NCI-H1694 (cell line): ENCODE data around the gene FAAP100.
A peak's percentile ranks its signal among the peaks of the same experiment; 100 is the strongest.
"Not testable (repeated sequence)": the region's sequence is repeated elsewhere in the genome, so short reads cannot be mapped to it uniquely, and the experiment has no call there.

Experiments used
- DNase-seq: peaks from one replicate; lab custom pipeline; 2025; lab: John Stamatoyannopoulos, UW

FAAP100 gene, protein sequence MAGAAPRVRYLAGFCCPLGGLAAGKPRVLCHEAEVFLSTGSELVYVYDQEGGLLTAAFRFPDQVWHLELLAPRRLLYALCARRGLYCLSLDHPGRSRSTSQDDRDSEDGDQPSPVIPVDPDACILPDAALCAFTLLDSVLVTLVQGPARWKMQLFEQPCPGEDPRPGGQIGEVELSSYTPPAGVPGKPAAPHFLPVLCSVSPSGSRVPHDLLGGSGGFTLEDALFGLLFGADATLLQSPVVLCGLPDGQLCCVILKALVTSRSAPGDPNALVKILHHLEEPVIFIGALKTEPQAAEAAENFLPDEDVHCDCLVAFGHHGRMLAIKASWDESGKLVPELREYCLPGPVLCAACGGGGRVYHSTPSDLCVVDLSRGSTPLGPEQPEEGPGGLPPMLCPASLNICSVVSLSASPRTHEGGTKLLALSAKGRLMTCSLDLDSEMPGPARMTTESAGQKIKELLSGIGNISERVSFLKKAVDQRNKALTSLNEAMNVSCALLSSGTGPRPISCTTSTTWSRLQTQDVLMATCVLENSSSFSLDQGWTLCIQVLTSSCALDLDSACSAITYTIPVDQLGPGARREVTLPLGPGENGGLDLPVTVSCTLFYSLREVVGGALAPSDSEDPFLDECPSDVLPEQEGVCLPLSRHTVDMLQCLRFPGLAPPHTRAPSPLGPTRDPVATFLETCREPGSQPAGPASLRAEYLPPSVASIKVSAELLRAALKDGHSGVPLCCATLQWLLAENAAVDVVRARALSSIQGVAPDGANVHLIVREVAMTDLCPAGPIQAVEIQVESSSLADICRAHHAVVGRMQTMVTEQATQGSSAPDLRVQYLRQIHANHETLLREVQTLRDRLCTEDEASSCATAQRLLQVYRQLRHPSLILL

DNA sequence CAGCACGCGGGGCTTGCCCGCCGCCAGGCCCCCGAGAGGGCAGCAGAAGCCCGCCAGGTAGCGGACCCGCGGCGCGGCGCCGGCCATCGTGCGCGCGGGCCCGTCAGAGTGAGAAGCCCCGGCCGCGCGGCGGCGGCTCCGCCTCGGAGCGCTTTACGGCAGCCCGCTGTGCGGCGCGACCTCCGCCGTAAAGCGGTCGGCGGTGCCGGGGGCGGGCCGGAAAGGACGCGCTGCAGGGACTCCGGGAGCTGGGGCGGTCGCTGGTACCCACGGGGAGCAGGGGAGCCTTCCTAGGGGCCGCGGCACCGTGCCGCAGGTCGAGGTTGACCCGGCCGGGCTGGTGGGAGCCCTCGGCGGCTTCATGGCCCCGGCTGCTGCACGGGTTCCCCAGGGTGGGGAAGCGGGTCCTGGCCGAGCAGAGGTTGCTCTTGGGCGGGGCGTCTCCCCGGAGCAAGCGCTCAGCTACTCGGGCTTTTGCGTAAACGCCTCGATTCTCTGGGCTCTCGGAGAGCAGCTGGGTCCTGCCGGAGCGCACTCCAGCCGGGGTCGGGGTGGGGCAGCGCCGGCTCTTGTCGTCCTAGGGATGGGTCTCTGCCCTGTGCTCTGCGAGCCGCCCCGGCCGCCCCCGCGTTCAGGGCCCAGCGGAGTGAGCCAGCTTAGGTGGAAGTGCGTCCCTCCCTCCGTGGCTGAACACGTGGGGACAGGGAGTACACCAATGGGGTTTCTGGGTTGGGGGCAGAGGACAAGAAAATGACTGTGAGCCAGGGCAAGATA lies at the start of gene FAAP100:
FAAP100 (minus strand) TSS at position 110 of the 774 bp plus-strand sequence; CDS start at position 87, 23 bp downstream.
- DNase-seq = no peak

DNA sequence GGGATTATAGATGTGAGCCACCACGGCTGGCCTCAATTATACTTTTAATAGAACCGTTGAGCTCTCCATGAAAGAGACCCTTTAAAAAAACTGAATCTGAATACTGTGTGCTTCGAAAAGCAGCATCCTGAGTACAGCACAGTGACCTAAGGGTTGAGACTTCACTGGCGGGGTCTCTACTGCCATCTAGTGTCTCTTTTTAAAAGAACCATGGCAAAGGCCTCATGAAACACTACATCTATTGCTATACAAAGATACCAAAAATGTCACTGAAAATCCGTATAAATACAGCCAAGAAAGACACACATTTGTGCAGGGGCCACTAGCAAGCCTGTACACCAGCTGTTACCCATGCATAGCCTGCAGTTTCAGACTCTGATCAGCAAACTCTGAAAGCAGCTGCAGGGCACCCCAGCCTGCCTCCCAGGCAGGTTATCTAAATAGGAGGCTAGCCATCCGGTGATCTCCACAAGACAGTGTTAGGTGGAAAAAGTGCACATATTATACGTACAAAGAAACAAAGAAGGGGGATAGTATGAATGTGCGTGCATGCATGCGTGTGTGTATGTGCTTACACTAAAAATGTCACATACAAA lies 49.5 kb upstream of the FAAP100 start:
- DNase-seq = peak; percentile 53

DNA sequence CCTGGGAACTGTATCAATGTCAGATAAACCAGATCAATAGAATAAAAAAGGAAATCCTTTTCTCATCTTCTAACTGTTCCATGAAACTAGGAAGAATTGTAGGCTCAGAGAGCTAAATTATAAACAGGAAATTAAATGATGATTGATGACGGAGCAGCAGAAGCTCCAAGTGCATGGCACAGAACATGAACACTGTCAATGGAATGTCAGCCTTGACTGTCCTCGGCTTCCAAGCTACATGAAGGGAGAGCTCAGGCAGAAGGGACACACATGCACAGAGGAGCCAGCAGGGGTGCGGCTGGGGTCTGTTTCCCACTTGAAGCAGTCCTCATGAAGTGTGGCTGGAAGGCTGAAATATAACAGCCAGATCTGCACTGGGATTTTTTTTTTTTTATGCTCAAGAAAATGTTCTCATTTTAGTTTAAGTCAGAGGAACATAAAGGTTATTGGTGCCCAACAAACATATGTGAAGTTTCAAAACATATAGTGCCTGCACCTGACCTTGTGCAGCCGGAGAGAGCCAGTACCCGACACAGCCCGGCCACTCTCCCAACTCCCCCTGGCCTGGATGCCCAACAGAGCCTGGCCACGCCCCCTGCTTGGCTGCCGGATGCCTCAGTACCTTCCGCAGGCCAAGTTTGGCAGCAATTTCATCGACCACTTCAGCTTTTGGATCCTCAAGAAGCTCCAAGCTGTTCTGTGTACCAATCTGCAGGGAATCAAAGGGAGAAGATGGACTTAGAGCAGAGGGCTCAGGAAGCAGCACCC lies 47.8 kb upstream of the FAAP100 start:
- no peak for DNase-seq

DNA sequence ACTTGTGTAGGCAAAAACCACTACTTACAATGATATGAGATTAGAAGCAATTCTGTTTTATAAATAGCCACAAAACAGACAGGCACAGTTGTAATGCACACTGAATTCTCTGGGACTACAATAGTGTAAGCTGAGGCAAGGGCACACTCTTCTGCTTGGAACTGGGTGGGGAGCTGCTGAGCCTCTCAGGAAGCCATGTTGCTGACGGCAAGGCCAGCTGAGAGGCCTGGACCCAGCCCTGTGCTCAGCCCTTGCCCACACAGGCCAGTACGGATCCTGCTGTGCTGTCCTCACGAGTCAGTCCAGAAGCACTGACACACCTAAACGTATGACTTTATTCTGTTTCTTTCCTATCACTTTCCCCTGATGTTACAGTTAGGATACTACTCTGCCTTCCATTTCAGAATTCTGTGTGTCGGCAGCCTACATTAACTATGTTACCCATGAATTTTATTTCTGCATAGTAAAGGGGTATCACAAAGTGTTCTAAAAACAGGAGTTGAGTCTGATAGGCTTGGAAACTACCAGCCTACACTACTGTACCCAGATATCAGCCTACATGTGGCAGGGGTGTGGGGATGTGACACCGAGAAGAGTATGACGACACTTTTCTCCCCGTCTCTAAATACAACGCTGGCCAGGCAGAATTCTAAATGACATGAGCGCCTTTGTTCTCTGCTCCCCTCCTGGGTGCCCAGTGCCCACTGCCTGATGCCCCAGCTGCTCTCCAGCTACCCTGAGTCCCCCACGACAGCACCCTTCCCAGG lies 41.1 kb upstream of the FAAP100 start:
- DNase-seq = no peak

DNA sequence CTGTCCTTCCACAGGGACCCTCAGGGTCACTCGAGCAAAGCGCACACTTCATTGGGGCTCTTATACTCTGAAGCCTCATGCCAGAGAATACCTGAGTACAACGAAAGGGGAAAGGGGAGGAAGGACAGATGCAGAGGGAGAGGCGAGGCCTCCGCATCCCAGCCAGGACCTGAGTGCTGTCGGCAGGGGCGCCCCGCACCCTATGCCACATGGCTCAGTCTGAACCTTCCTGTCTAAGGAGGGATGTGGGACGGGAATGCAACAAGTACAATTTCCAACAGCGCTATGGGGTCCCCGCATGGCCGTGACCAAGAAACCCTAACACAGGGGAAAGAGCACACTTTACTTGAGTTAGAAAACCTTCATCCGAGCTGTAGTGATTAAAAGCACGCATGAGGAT lies 39.8 kb upstream of the FAAP100 start:
- DNase-seq = no peak

DNA sequence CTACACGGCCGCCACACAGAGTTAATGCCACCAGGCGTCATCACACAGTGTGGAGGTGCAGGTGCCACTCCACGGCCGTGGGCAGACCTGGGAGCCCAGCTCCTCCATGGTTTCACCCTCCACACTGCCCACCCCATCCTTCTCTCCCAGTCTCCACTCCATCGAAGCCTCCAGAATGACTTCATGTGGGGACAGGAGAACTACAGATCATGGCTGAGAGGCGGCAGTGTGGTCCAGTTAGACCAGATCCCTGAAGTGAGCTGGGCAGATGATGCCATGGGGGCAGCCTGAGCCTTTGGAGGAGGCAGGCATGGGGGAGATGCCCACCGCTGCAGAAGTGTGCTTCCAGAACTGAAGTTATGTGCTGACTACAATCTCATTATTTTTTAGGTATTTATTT lies 38.0 kb upstream of the FAAP100 start:
- no peak for DNase-seq

DNA sequence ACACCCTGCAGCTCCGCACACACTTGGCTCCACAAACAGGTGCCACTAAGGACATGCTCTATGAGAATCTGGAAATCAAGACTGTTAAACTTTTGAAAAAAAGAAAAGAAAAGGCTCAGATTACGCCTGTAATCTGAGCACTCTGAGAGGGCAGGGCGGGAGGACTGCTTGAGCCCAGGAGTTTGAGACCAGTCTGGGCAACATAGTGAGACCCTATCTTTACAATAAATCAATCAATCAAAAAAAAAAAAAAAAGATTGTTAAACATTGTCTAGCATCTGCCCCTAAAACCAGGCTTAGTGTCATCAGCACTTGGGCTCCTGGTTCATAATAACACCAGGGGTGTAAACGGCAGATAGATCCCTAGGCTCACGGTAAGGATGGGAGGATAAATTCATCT lies 37.5 kb upstream of the FAAP100 start:
- DNase-seq = no peak

DNA sequence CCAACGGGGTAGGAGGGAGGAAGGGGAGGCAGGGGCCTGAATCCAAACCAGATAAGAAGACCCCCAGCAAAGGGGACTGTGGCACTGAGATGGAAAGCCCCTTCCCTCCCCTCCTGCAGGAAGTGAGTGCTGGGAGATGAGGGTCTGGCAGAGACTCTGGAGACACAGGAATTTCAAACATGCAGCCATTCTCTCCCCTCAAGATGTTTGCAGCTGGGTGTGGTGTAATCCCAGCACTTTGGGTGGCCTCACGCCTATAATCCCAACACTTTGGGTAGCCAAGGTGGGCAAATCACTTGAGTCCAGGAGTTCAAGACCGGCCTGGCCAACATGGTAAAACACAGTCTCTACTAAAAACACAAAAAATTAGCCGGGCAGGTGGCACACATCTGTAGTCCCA lies 33.9 kb upstream of the FAAP100 start:
- no peak for DNase-seq

DNA sequence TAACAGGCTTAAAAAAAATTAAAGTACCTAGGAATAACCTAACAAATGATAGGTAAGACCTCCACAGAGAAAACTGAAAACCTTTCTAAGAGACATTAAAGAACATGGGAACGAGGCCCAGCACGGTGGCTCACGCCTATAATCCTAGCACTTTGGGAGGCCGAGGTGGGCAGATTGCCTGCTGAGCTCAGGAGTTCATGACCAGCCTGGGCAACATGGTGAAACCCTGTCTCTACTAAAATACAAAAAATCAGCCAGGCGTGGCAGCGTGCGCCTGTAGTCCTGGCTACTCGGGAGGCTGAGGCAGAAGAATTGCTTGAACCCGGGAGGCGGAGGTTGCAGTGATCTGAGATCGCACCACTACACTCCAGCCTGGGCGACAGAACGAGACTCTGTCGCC lies 32.6 kb upstream of the FAAP100 start:
- not testable (repeated sequence) for DNase-seq

DNA sequence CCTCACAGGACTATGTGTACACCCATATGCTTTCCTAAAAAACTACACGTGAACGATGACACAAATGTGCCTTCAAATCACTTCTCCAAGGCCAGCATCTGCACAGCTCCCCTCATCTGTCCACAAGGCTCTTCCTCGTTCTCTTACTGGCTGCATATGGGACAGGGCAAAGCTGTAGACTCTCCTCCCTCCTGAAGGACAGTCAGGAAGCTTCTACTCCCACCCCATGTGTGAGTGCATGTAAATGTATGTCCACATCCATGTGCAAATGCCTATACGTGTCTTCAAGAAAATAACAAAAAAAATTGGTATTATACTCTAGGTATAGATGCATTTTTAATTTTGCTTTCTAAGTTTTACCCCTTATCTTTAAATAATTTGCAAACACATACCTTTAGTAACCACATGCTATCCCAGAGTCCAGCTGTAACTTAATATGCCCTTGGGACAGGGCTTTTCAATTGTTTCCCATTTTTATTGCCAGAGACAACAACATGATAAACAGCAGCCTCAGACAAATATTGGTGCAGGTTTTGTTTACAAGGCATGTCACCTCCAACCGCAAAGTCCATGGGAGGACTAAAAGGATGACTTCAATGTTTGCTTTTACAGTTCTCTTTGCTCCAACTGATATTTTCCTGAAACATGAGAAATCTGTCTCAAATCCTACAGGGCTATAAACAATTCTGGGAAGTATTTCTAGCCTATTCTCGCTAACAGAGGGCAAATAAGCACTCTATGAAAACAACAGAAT lies 31.6 kb upstream of the FAAP100 start:
- no peak for DNase-seq

DNA sequence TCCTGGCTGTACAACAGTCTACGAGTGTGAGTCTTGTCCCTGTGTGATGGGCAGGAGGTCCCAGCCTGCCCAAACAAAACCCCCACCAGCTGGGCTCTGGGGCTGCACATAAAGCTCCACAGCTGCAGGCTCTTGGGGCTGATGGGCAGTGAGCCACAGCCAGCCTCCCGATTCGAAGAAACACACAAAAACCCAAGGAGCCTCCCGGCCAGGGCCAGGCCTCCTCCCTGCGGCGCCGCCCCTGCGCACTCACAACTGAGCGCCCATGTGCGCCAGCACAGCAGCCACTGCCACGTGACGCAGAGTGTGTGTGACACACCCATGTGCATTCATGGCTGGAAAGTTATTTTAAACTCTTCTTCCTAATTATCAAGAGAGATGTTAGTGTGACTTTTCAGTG lies 30.6 kb upstream of the FAAP100 start:
- no peak for DNase-seq

DNA sequence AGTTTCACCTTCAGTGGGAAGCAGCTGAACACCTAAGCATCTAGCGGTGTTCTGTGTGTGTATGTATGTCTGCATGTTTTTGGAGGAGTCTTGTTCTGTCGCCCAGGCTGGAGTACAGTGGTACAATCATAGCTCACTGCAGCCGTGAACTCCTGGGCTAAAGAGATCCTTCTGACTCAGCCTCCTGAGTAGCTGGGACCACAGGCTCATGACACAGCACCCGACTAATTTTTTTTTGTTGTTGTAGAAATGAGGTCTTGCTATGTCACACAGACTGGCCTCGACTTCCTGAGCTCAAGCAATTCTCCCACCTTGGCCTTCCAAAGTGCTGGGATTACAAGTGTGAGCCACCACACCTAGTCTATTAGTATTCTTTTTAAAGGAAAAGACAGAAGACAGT lies 30.2 kb upstream of the FAAP100 start:
- no peak for DNase-seq

DNA sequence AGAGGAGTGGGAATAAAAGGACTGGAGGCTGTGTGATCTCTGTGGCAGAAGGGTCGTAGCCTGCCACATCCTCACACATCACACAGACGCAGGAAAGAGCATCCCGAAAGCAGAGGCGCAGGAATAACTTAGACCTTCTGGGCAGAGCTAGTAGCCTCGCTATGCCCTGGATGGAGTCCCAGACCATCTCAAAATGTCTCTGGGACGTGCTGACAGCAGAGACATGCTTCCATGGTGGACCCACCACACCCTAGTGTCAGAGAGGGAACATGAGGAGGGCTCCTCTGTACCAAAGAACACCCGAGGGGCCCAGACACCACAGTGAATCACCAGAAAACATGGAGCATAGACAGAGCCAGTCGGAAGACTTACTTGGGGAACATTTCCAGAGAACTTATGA lies 29.6 kb upstream of the FAAP100 start:
- DNase-seq = no peak

DNA sequence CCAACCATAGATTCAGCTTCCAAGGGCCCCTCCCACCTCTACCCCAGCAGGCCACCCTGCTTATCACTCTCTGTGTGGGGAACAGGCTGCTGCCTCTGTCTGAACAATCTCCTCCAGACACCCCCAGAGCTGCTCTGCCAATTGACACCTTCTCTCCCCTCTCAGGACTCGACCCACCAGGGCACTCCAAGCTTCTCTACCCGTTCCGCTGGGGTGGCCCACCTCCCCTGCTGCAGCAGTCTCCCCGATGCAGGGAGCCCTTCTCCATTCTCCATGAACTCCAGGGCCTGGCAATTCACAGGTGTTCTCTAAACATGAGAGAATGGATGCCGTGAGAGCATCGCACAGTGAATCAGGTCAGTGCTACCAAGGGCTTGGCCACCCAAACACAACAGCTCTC lies 28.3 kb upstream of the FAAP100 start:
- no peak for DNase-seq

DNA sequence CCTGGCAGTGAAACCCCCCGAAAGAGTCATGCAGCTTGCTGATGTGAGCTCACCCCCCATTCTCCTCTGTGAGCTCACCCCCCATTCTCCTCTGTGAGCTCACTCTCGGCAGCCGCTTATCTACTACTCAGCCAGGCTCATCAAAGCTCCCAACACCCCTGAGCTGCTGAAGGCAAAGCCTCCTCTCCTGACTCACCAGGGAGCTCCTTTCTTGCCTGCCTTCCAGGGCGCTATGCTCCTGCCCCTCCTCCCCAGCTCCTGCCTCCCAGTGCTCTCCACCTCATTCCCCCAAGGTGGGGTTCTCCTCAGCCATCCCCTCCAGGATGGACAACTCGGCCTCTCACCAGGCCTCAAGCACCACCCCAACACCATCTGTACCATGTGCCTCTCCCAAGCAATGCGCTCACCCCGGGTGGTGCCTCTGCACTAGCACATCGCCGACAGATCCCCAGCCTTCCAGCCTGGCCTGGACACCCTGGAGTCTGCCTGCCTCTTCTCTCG lies 27.7 kb upstream of the FAAP100 start:
- DNase-seq = no peak

DNA sequence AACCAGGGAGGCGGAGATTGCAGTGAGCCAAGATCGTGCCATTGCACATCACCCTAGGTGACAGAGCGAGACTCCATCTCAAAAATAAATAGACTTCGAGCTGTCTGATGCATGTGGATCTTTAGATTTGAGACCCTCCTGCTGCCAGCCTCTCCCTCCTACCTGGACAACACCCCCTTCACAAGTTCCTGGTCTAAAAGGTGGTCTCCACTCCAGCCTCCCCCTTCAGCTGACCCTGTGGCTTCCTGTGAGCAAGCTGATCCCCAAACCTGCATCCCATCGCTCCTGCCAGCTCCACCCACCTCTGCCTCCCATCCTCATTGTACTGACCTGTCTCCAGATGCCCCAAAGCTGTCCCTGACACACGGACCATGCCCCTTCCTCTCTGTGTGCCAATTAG lies 27.1 kb upstream of the FAAP100 start:
- DNase-seq = no peak

DNA sequence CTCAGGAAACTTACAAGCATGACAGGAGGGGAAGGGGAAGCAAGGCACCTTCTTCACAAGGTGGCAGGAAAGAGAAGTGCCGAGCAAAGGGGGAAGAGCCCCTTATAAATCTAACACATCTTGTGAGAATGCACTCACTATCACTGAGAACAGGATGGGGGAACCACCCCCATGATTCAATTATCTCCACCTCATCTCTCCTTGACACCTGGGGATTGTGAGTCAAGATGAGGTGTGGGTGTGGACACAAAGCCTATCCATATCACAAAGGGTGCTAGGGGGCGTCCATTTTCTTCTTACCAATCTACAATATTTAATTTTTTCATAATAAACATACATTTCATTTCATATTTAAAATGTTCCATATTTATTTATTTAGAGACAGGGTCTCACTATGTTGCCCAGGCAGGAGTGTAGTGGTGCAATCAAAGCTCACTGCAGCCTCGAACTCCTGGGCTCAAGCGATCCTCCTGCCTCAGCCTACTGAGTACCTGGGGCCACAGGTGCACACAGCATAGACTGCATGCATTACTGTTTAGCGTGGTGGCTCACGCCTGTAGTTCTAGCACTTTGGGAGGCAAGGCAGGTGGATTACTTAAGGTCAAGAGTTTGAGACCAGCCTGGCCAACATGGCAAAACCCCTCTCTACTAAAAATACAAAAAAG lies 26.5 kb upstream of the FAAP100 start:
- DNase-seq = no peak

DNA sequence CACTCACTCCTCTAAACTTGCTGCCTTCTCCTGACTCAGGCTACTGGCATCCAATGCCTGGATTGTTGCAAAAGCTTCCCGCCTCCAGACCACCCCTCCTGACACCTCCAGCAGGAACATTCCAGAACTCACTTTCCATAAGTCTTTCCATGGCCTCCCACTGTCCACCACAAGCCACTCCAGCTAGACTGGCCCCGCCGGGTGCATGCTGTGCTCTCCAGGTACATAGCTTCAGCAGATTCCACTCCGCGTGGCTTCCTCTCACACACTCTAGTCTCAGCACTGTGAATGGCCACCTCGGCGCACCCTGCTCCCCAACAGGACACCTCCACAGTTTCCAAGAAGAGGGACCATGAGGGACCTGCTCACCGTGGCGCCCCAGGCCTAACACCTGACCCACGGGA lies 25.9 kb upstream of the FAAP100 start:
- no peak for DNase-seq
